ENCODE data around the gene CPLX1. TPM values are rescaled to one million over a fixed set of nuclear protein-coding genes. Genes with fewer than 3 reads are reported as not detected.

The CPLX1 gene
- total RNA-seq, 1 donor from 2014 or later: not detected

DNA sequence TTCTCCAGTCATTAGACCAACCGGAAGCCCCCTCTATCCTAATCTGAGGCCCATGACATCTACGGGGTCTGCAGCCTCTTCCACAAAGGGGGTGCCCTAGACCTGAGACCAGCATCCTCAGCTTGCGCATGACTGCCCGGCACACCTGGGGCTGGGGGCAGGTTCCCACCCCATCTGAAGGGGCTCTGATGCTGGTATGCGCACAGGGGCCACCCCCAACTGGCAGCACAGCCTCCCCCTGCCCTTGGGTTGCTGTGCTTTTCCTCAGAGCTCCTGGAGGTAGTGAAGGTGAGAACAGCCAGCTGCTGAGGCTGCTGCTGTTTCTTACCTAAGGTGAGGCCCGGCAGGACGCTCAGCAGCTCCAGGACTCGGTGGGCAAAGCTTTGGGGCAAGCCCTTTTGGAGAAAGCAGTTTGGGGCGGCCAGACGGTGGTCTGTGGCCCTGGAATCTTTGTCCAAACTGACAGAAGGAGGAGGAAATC is 18.9 kb upstream of the CPLX1 start:
- peaks cover 2% of the 10 kb centered on the region for H3K9me3 Mint-ChIP-seq (ENCODE audit: low read depth)
- H3K36me3 Mint-ChIP-seq (ENCODE audit: low read depth): peaks cover 16% of the 10 kb centered on the region
- H3K4me3 Mint-ChIP-seq (ENCODE audit: unreplicated experiment): no peak overlapping the region
- H3K27ac Mint-ChIP-seq (ENCODE audit: unreplicated experiment): no peak overlapping the region
- DNase-seq (ENCODE audit: low spot score): peak; percentile 75
- H3K4me1 Mint-ChIP-seq (ENCODE audit: low read depth): peaks cover 5% of the 10 kb centered on the region
- H3K27me3 Mint-ChIP-seq (ENCODE audit: low read depth): no peaks in the 10 kb centered on the region
- TF ChIP-seq, protein P1, sequence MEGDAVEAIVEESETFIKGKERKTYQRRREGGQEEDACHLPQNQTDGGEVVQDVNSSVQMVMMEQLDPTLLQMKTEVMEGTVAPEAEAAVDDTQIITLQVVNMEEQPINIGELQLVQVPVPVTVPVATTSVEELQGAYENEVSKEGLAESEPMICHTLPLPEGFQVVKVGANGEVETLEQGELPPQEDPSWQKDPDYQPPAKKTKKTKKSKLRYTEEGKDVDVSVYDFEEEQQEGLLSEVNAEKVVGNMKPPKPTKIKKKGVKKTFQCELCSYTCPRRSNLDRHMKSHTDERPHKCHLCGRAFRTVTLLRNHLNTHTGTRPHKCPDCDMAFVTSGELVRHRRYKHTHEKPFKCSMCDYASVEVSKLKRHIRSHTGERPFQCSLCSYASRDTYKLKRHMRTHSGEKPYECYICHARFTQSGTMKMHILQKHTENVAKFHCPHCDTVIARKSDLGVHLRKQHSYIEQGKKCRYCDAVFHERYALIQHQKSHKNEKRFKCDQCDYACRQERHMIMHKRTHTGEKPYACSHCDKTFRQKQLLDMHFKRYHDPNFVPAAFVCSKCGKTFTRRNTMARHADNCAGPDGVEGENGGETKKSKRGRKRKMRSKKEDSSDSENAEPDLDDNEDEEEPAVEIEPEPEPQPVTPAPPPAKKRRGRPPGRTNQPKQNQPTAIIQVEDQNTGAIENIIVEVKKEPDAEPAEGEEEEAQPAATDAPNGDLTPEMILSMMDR (IDR thresholded peaks at IDR 0.05): no peak

DNA sequence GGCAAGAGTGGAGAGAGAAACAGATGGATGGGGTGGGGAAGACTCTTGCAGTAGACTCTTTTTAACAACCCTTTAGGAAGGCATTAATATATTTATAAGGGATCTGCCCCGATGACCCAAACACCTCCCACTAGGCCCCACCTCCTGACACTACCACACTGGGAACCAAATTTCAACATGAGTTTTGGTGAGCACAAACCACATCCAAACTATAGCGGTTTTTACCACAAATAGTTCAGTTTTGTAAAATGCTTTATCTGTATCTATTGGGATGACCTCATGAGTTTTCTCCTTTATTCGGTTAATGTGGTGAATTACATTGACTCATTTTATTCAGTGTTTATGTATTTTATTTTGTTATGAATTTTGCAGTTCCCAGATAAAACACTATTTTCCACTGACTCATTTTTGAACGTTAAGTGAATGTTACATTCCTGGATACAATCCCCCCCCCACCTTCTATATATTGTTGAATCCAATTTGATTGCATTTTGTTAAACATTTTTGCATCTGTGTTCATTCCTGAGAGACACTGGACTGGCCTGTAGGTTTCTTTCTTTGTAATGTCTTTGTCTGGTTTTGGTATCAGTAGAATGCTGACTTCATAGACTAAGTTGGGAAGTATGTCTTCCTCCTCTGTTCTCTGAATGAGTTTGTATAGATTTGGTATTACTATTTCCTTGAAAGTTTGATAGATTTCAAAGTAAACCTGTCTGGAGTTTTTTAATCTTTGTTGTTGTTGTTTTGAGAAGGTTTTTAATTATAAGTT is 13.9 kb upstream of the CPLX1 start:
- Mint-ChIP-seq H3K27me3 (ENCODE audit: low read depth) (no peaks in the 10 kb centered on the region), H3K9me3 (ENCODE audit: low read depth) (peaks cover 15% of the 10 kb centered on the region), H3K4me3 (ENCODE audit: unreplicated experiment) (no peak overlapping the region), H3K27ac (ENCODE audit: unreplicated experiment) (no peak overlapping the region), H3K36me3 (ENCODE audit: low read depth) (peaks cover 8% of the 10 kb centered on the region), H3K4me1 (ENCODE audit: low read depth) (no peaks in the 10 kb centered on the region)
- TF ChIP-seq, protein P1 (IDR thresholded peaks at IDR 0.05): no peak
- no peak for DNase-seq (ENCODE audit: low spot score)

DNA sequence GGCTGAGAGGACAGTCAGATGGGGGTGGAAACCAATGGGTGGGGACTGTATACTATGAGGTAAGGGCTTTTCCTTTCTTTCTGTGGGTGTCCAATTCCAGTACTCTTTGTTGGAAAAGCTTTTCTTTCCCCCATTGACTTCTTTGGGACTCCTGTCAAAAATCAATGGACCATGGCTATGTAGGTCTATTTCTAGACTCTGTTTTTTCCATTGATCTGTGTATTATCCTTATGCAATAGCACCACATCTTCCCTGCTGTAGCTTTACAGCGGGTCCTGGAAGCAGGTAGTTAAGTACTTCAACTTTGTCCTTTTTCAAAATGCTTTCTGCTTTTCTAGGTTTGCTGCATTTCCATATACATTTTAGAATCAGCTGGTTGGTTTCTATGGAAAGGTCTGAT is 11.8 kb upstream of the CPLX1 start:
- Mint-ChIP-seq H3K27ac (ENCODE audit: unreplicated experiment) (no peak overlapping the region), H3K4me1 (ENCODE audit: low read depth) (no peaks in the 10 kb centered on the region), H3K4me3 (ENCODE audit: unreplicated experiment) (no peak overlapping the region), H3K36me3 (ENCODE audit: low read depth) (peaks cover 6% of the 10 kb centered on the region), H3K9me3 (ENCODE audit: low read depth) (peaks cover 15% of the 10 kb centered on the region), H3K27me3 (ENCODE audit: low read depth) (no peaks in the 10 kb centered on the region)
- no peak for DNase-seq (ENCODE audit: low spot score)
- TF ChIP-seq, protein P1 (IDR thresholded peaks at IDR 0.05): no peak

DNA sequence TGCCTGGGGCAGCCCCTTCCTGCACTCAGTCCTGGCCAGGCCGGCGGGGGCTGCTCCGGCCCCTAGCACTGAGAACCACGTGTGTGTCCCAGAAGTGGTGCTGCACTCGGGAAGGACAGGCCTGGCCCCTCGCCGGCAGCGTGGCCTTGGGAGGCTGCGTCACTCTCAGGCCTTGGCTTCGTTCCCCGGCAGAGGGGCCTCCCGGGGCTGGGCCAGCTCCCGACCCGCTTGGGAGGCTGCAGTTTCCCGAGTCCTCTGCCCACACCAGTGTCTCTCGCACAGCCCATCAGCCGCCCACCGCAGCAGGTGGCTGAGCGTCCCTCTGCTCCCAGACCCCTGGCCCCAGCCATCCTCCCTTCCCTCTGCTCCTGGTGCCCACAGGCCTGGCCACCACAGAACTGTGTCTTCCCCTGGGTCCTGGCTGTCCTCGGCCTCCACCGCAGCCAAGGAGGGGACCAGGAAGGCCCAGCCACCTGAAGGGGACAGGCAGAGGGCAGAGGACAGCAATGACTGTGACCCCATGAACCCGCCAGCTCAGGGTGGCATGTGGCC is 10.9 kb upstream of the CPLX1 start:
- no peak overlapping the region for H3K4me3 Mint-ChIP-seq (ENCODE audit: unreplicated experiment)
- TF ChIP-seq, protein P1 (IDR thresholded peaks at IDR 0.05): no peak
- H3K9me3 Mint-ChIP-seq (ENCODE audit: low read depth): peaks cover 15% of the 10 kb centered on the region
- H3K4me1 Mint-ChIP-seq (ENCODE audit: low read depth): no peaks in the 10 kb centered on the region
- no peak overlapping the region for H3K27ac Mint-ChIP-seq (ENCODE audit: unreplicated experiment)
- H3K36me3 Mint-ChIP-seq (ENCODE audit: low read depth): peaks cover 4% of the 10 kb centered on the region
- H3K27me3 Mint-ChIP-seq (ENCODE audit: low read depth): no peaks in the 10 kb centered on the region
- peak; percentile 88 for DNase-seq (ENCODE audit: low spot score)

DNA sequence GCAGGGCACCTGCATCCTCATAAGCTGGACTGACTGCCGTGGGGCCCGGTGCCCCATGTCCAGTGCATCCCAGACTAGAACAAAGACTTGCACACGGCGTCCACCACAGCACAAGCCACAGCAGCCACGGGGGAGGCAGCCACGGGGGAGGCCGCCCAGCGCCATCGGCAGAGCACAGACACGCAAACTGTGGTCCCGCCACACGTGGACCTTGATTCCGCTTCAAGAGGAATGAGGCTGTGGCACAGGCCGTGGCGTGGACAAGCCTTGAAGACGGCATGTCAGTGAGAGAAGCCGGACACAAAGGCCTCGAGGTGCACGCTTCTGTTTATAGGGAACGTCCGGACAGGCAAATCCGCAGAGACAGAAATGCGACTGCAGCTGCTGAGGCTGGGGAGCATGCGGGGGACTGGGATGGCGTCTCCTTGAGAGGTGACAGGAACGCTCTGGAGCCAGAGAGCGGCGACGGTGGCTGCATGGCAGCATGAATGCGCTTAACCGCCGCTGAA is 10.1 kb upstream of the CPLX1 start:
- no peak overlapping the region for H3K27ac Mint-ChIP-seq (ENCODE audit: unreplicated experiment)
- H3K27me3 Mint-ChIP-seq (ENCODE audit: low read depth): peaks cover 2% of the 10 kb centered on the region
- no peak overlapping the region for H3K4me3 Mint-ChIP-seq (ENCODE audit: unreplicated experiment)

More for the DNA sequence above, 10.1 kb upstream of the CPLX1 start:
- DNase-seq (ENCODE audit: low spot score): peak; percentile 81
- Mint-ChIP-seq H3K36me3 (ENCODE audit: low read depth) (peaks cover 1% of the 10 kb centered on the region), H3K4me1 (ENCODE audit: low read depth) (no peaks in the 10 kb centered on the region), H3K9me3 (ENCODE audit: low read depth) (peaks cover 14% of the 10 kb centered on the region)
- TF ChIP-seq, protein P1 (IDR thresholded peaks at IDR 0.05): no peak

Data from chondrocyte (in vitro differentiated cells).